Activated CD4-positive, alpha-beta T cell treated with anti-CD3 and anti-CD28 coated beads for 24 hours (primary cell): Measurements from ENCODE around the gene ARHGAP24.
"Not testable (repeated sequence)": the region's sequence is repeated elsewhere in the genome, so short reads cannot be mapped to it uniquely, and the experiment has no call there.

Experiments
- DNase-seq, 2 donors: peaks; one replicate each; pipeline ENCODE4 v3.0.0-alpha.2; 2020; ENCODE audit warnings: low read depth in 2 of 2

Gene ARHGAP24

GRCh38 chr4:85482010-85482738, 7.2 kb downstream of the ARHGAP24 start:
- no peak for DNase-seq

- DNase-seq: no peak
These were observed 11.6 kb downstream of the ARHGAP24 start for GRCh38 chr4:85486425-85487086.

GRCh38 chr4:85488416-85488815, 13.5 kb downstream of the ARHGAP24 start:
- no peak for DNase-seq

- DNase-seq: no peak
These were observed 14.5 kb downstream of the ARHGAP24 start for GRCh38 chr4:85489273-85489981.

- DNase-seq: no peak
These were observed 16.6 kb downstream of the ARHGAP24 start for GRCh38 chr4:85491527-85491926.

- no peak for DNase-seq
These were observed 17.4 kb downstream of the ARHGAP24 start for GRCh38 chr4:85492336-85492735.

GRCh38 chr4:85495621-85496020, 20.7 kb downstream of the ARHGAP24 start:
- DNase-seq: no peak

DNA sequence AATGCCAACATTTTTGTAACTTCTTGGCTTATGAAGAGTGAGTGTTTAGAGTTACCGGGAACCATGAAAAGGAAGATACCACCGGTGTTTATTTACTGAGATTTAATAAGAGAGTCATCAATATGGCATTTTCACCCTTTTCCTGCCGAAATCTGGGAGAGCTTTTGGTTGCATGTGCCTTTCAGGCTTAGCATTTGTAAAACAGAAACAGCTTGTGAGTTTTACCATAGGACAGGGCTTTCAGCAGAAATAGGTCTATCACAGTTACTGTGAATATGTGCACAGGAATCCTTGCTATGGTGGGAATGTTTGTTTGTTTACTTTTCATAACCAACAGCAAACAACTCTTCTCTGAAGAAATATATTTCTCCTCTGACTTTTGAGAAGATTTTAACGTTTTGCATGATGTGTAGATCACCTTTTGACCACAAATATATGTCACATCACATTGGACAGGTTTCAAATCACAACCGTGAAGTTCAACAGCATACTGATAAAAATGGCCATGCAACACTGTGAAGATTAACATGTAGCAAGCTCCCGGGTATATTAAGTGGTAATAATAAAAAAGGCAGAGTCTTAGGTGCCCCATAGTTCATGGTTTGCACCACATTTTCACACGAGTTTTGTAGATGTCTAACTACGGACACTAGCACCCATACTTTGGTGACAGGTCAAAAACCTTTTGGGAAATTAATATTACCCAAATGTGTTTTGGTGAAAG, 21.3 kb downstream of the ARHGAP24 start:
- DNase-seq: no peak

DNA sequence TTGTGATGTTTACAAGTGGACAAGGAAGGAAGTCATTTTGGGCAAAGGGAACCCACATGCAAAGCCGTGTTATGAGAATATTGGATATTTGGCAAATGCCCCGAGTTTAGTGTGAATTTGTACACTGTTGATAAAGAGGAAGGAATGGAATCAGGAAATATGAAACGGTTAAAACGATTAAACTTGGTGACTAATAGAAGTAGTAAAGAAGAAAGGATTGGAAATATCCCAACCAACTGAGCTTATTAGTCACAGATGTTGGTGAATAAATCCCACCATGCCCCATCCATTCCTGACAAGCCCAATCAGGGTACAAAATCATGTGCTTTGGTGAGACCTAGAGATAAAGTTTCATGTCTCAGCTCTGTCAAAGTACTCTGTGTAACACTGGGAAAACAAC, 22.0 kb downstream of the ARHGAP24 start:
- no peak for DNase-seq

GRCh38 chr4:85498068-85498733, 23.3 kb downstream of the ARHGAP24 start:
- DNase-seq: no peak

DNA sequence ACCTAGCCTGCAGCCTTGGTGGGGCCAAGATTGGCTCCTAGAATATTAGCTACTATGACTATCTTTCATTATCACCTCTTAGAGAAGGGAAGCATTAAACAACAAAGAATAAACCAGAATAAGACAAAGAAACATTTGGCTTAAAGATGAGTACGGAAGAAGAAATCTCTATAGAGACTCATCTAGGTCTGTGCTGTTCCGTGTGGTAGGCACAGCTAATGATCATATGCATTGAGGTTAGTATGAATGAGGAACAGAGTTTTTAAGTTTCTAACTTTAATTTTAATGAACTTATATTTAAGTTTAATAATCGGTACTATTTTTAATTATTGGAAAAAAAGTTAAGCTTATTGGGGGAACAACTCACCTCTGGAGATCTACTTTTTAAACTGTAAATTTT, 24.6 kb downstream of the ARHGAP24 start:
- DNase-seq: no peak

GRCh38 chr4:85500110-85500867, 25.3 kb downstream of the ARHGAP24 start:
- DNase-seq: no peak

DNA sequence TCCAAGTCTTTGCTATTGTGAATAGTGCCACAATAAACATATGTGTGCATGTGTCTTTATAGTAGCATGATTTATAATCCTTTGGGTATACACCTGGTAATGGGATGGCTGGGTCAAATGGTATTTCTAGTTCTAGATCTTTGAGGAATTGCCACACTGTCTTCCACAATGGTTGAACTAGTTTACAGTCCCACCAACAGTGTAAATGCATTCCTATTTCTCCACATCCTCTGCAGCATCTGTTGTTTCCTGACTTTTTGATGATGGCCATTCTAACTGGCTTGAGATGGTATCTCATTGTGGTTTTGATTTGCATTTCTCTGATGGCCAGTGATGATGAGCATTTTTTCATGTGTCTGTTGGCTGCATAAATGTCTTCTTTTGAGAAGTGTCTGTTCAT, 26.2 kb downstream of the ARHGAP24 start:
- DNase-seq: not testable (repeated sequence)

- DNase-seq: no peak
These were observed 33.7 kb downstream of the ARHGAP24 start for GRCh38 chr4:85508654-85509053.

- DNase-seq: no peak
These were observed 35.1 kb downstream of the ARHGAP24 start for GRCh38 chr4:85509882-85510631.

DNA sequence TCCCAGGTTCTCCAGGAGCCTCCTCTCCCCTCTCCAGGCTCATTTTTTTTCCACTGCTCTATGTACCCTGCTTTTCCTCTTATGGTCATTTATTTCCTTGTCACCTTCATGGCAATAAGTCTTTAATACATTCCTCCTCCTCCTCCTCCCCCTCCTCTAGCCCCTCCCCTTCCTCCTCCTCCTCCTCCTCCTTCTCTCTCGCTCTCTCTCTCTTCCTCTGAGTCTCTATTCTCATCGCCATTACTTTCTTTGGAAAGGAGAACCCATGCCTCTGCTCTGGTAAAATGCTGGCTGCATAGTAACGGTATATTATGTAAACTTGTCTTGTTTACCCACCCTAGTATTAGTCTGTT, 35.7 kb downstream of the ARHGAP24 start:
- DNase-seq: no peak

GRCh38 chr4:85512446-85513205, 37.7 kb downstream of the ARHGAP24 start:
- DNase-seq: no peak

- no peak for DNase-seq
These were observed 39.2 kb downstream of the ARHGAP24 start for GRCh38 chr4:85514117-85514516.

DNA sequence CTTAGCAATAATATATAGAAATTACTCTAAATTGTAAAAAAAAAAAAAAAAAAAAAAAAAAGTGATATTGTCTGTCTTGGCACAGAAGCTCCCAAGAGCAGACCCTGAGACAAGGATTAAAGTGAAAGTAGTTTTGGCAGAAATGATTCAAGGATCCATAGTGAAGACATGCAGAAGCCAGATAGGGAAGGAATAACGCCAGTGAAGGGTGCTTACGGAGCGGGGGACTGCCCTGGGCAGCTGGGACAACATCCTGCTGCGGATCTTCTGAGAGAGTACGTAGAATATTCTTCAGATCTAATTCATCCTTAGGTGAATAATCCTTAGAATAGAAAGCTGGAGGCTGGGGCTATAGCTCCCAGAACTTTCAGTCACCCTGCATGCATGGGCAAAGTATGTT, 39.8 kb downstream of the ARHGAP24 start:
- DNase-seq: no peak

- no peak for DNase-seq
These were observed 40.8 kb downstream of the ARHGAP24 start for GRCh38 chr4:85515701-85516100.
